Loucy (cell line): ENCODE data around the gene FOSL1.

Experiments
- H2AFZ ChIP-seq: fragments of 200-600 bp; sonication (generic); 2 replicates; pipeline ENCODE4 v1.6.0; 2016; ENCODE audit warnings: antibody characterized with exemption, mild to moderate bottlenecking, low read length, moderate library complexity
- H3F3A ChIP-seq: fragments of 200-600 bp; 2 replicates; pipeline ENCODE4 v1.6.0; 2016; ENCODE audit warnings: antibody characterized with exemption, low read depth, mild to moderate bottlenecking
- H3K27me3 ChIP-seq: fragments of 200-600 bp; sonication (generic); 2 replicates; pipeline ENCODE4 v1.6.1; 2014; ENCODE audit warnings: low read length, mild to moderate bottlenecking; ENCODE audit not compliant: insufficient read depth, poor library complexity, severe bottlenecking
- H3K36me3 ChIP-seq: fragments of 200-600 bp; sonication (generic); 2 replicates; pipeline ENCODE4 v1.6.1; 2016; ENCODE audit warnings: low read length; ENCODE audit not compliant: insufficient read depth
- H3K4me1 ChIP-seq: fragments of 200-600 bp; sonication (generic); 2 replicates; pipeline ENCODE4 v1.5.1; 2014; ENCODE audit warnings: low read length, mild to moderate bottlenecking; ENCODE audit not compliant: insufficient read depth, poor library complexity, severe bottlenecking
- H3K4me2 ChIP-seq: fragments of 200-600 bp; sonication (generic); 2 replicates; pipeline ENCODE4 v1.6.0; 2014; ENCODE audit warnings: antibody characterized with exemption, low read length, low read depth, mild to moderate bottlenecking; ENCODE audit not compliant: poor library complexity, severe bottlenecking
- H3K4me3 ChIP-seq: fragments of 200-600 bp; sonication (generic); 2 replicates; pipeline ENCODE4 v1.5.1; 2014; ENCODE audit warnings: low read length, mild to moderate bottlenecking, mixed read lengths; ENCODE audit not compliant: poor library complexity, severe bottlenecking
- H3K79me2 ChIP-seq: fragments of 200-600 bp; sonication (generic); 2 replicates; pipeline ENCODE4 v1.6.1; 2014; ENCODE audit warnings: low read length; ENCODE audit not compliant: insufficient read depth
- H3K9ac ChIP-seq: fragments of 200-600 bp; sonication (generic); 2 replicates; pipeline ENCODE4 v1.6.0; 2014; ENCODE audit warnings: mild to moderate bottlenecking, low read depth, low read length, moderate library complexity; ENCODE audit not compliant: poor library complexity, severe bottlenecking
- H3K9me2 ChIP-seq: fragments of 200-600 bp; sonication (generic); replicated peaks from 2 replicates; pipeline ENCODE4 v1.6.1; 2016; ENCODE audit warnings: low read depth, low read length, mixed read lengths
- H3K9me3 ChIP-seq: fragments of 200-600 bp; sonication (generic); 2 replicates; pipeline ENCODE4 v1.6.1; 2014; ENCODE audit warnings: mild to moderate bottlenecking, antibody characterized with exemption, low read length, low read depth; ENCODE audit not compliant: insufficient read depth
- H4K20me1 ChIP-seq: fragments of 200-600 bp; sonication (generic); 2 replicates; pipeline ENCODE4 v1.6.0; 2014; ENCODE audit warnings: antibody characterized with exemption, low read length, mild to moderate bottlenecking; ENCODE audit not compliant: insufficient read depth, poor library complexity, severe bottlenecking
- CTCF ChIP-seq: fragments of 200-600 bp; sonication (generic); conservative IDR thresholded peaks from 2 replicates; pipeline ENCODE4 v1.5.1; 2014; ENCODE audit warnings: mild to moderate bottlenecking, antibody characterized with exemption, low read length
- EZH2phosphoT487 ChIP-seq: fragments of 200-600 bp; IDR thresholded peaks from 2 replicates; pipeline ENCODE4 v1.6.1; 2018; ENCODE audit warnings: antibody characterized with exemption, mild to moderate bottlenecking, moderate library complexity, borderline replicate concordance

FOSL1 gene

DNA sequence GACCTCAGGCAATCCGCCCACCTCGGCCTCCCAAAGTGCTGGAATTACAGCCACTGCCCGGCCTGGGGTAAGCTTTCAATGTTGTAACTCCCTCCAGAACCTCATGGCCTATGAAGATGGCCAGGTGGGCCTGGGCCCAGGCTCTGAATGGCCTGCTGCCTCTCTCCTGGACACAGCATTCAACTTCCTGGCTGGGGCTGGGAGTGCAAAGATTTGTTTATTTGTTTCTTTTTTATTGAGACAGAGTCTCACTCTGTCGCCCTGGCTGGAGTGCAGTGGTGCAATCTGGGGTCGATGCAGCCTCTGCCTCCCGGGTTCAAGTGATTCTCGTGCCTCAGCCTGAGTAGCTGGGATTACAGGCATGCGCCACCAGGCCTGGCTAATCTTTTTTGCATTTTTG is 44.6 kb upstream of the FOSL1 start:
- Histone ChIP-seq H2AFZ (no peak overlapping the region), H3F3A (no peaks in the 10 kb centered on the region), H3K79me2 (no peaks in the 10 kb centered on the region), H3K27me3 (no peaks in the 10 kb centered on the region), H3K9me3 (no peaks in the 10 kb centered on the region), H3K4me3 (no peak overlapping the region), H3K4me2 (no peak overlapping the region), H3K4me1 (no peaks in the 10 kb centered on the region), H3K9ac (no peak overlapping the region), H3K9me2 (no peaks in the 10 kb centered on the region), H3K36me3 (no peaks in the 10 kb centered on the region), H4K20me1 (no peaks in the 10 kb centered on the region)
- TF ChIP-seq EZH2phosphoT487 (no peak), CTCF (no peak)

DNA sequence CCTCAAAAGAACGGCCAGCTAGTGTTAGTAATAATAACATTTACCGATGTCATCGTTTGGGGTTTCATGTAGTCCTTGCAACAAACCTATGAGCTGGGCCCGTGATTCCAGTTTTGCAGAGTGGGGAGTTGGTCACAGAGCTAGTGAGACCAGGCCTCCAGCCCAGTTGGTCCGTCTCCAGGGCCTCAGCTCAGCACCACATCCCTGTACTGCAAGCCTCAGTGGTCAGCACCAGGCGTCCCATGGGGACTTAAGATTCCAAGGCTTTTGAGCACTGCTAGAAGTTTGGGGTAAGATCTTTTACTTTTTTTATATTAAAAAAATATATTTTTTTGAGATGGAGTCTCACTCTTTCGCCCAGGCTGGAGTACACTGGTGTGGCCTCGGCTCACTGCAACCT is 44.0 kb upstream of the FOSL1 start:
- Histone ChIP-seq H3K4me3 (no peak overlapping the region), H3K4me1 (no peaks in the 10 kb centered on the region), H3K9me2 (no peaks in the 10 kb centered on the region), H3K4me2 (no peak overlapping the region), H3K79me2 (no peaks in the 10 kb centered on the region), H3F3A (no peaks in the 10 kb centered on the region), H4K20me1 (no peaks in the 10 kb centered on the region), H3K9me3 (no peaks in the 10 kb centered on the region), H3K27me3 (no peaks in the 10 kb centered on the region), H3K9ac (no peak overlapping the region), H2AFZ (no peak overlapping the region), H3K36me3 (no peaks in the 10 kb centered on the region)
- no peak for TF ChIP-seq CTCF
- TF ChIP-seq EZH2phosphoT487 = no peak

DNA sequence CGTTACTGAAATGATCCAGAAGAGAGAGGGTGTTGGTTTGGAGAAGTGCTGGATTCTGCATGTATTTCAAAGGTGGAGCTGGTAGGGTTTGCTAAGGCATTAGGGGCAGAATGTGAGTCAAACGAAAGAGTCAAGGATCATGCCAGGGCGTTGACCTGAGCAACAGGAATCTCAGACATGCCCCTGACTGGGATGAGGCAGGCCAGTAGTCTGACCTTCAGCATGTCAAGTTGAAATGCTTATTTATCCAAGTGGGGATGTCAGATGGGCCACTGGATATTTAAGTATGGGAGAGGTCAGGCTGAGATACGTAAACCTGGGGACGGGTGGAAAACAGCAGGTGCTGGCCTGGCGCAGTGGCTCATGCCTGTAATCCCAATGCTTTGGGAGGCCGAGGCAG is 42.3 kb upstream of the FOSL1 start:
- H3K79me2 ChIP-seq = no peaks in the 10 kb centered on the region
- H3K27me3 ChIP-seq = no peaks in the 10 kb centered on the region
- no peak overlapping the region for H3K9ac ChIP-seq
- no peaks in the 10 kb centered on the region for H3K9me3 ChIP-seq
- H3K4me1 ChIP-seq = no peaks in the 10 kb centered on the region
- H3K4me2 ChIP-seq = no peak overlapping the region
- no peak for TF ChIP-seq EZH2phosphoT487
- no peak for TF ChIP-seq CTCF
- no peaks in the 10 kb centered on the region for H4K20me1 ChIP-seq
- H3F3A ChIP-seq = no peaks in the 10 kb centered on the region
- H2AFZ ChIP-seq = no peak overlapping the region
- H3K9me2 ChIP-seq = no peaks in the 10 kb centered on the region
- no peak overlapping the region for H3K4me3 ChIP-seq
- H3K36me3 ChIP-seq = no peaks in the 10 kb centered on the region
